CD4-positive, alpha-beta T cell (primary cell): Measurements from ENCODE around the gene LRRC47. TPM values are rescaled to one million over a fixed set of nuclear protein-coding genes. Genes with fewer than 3 reads are reported as not detected.

Experiments used
- ATAC-seq: fragments of 200-7000 bp; cut with Tn5 transposase; one replicate; pipeline ENCODE4 v1.10.0; 2022; ENCODE audit warnings: mild to moderate bottlenecking; ENCODE audit not compliant: poor library complexity
- CTCF ChIA-PET: fragments of 350-600 bp; sonication (Branson Sonifier 250); formaldehyde crosslinking; loops from one replicate; lab custom pipeline; 2021; ENCODE audit warnings: antibody characterized with exemption, inconsistent platforms; lab: Charles Lee
- POLR2A ChIA-PET: fragments of 350-600 bp; sonication (Branson Sonifier 250); formaldehyde crosslinking; loops from one replicate; lab custom pipeline; 2021; ENCODE audit warnings: antibody characterized with exemption, inconsistent platforms; lab: Charles Lee
- DNase-seq, 14 experiments: peaks; one replicate each; pipeline ENCODE4 v3.0.0-alpha.2; 2013 to 2020; ENCODE audit warnings: mixed read lengths in 2 of 14
- H3K27ac ChIP-seq, 2 donors: one replicate each; pipeline versions ENCODE4 v1.5.1 to v1.7.0; 2013; ENCODE audit warnings: low read length in 2 of 2, low read depth in 1 of 2, mild to moderate bottlenecking in 1 of 2
- H3K27me3 ChIP-seq, 2 experiments: 1 replicate in 1 of 2; 2 replicates in 1 of 2; pipeline versions ENCODE4 v1.6.1 to v1.7.0; 2013; ENCODE audit warnings: low read length in 2 of 2, control low read depth in 1 of 2, mild to moderate bottlenecking in 1 of 2, moderate library complexity in 1 of 2; ENCODE audit not compliant: insufficient read depth in 2 of 2, control insufficient read depth in 1 of 2
- H3K36me3 ChIP-seq: one replicate; pipeline ENCODE4 v1.6.1; 2013; ENCODE audit warnings: low read length, control low read depth; ENCODE audit not compliant: insufficient read depth
- H3K4me1 ChIP-seq: one replicate; pipeline ENCODE4 v1.6.1; 2013; ENCODE audit warnings: low read length, control low read depth; ENCODE audit not compliant: insufficient read depth
- H3K4me3 ChIP-seq: one replicate; pipeline ENCODE4 v1.5.1; 2013; ENCODE audit warnings: mild to moderate bottlenecking, low read length, moderate library complexity
- H3K9me3 ChIP-seq, 2 experiments: 1 replicate in 1 of 2; 2 replicates in 1 of 2; pipeline versions ENCODE4 v1.6.1 to v1.7.0; 2013; ENCODE audit warnings: low read length in 2 of 2, mild to moderate bottlenecking in 2 of 2, control low read depth in 1 of 2, moderate library complexity in 1 of 2; ENCODE audit not compliant: control insufficient read depth in 1 of 2, insufficient read depth in 1 of 2
- H3K27ac Mint-ChIP-seq: one replicate; pipeline ENCODE4 v1.8.0; 2020; ENCODE audit warnings: mixed read lengths
- H3K27me3 Mint-ChIP-seq: one replicate; pipeline ENCODE4 v1.8.0; 2021; ENCODE audit warnings: mixed read lengths
- H3K36me3 Mint-ChIP-seq: one replicate; pipeline ENCODE4 v1.8.0; 2021; ENCODE audit warnings: low read depth, mixed read lengths
- H3K4me1 Mint-ChIP-seq: one replicate; pipeline ENCODE4 v1.8.0; 2021; ENCODE audit warnings: low read depth, mixed read lengths
- H3K4me3 Mint-ChIP-seq: one replicate; pipeline ENCODE4 v1.8.0; 2020; ENCODE audit warnings: mild to moderate bottlenecking, mixed read lengths
- H3K9me3 Mint-ChIP-seq: one replicate; pipeline ENCODE4 v1.8.0; 2020; ENCODE audit warnings: mixed read lengths
- CTCF ChIP-seq: fragments of 200-600 bp; IDR thresholded peaks from one replicate; pipeline ENCODE4 v1.8.0; 2022; ENCODE audit warnings: antibody characterized with exemption, mild to moderate bottlenecking
- intact Hi-C, 2 experiments: fragments of 100-400 bp; cut with DNase I in 1 of 2; cut with micrococcal nuclease in 1 of 2; formaldehyde crosslinking; loops; one replicate each; pipeline versions ENCODE4 v1.15.1 to v1.9.0; 2023 to 2025; cut with DNase I, micrococcal nuclease
- total RNA-seq, 174 experiments: library from RNA in 2 of 174; stranded (reverse) in 2 of 174; gene quantifications; one replicate each; pipeline ENCODE4 v1.2.3 and lab custom pipeline; 2021 to 2026

The LRRC47 gene
- total RNA-seq, 2 experiments from 2014 or later: 30.1 to 32.0 TPM

- peak overlapping the region; percentile 51 for H3K4me3 Mint-ChIP-seq
- peaks cover 19% of the 10 kb centered on the region for H3K4me1 ChIP-seq
- ATAC-seq (no peak), DNase-seq (no peak)
- H3K36me3 ChIP-seq: no peaks in the 10 kb centered on the region
- ChIA-PET CTCF (interaction anchor here (1.8 kb wide), 1 partner anchor 24 kb away, joined by 3 read pairs; no protein-coding TSS in a partner anchor), POLR2A (no interaction called here)
- H3K36me3 Mint-ChIP-seq: peaks cover 6% of the 10 kb centered on the region
- H3K4me3 ChIP-seq: no peak overlapping the region
- no peak overlapping the region for H3K27ac ChIP-seq
- intact Hi-C loops: loop anchor here in 1 of 2 experiments (5.0 kb wide), 1 partner anchor 348 kb away; the partner anchor contains the start of gene ARHGEF16
- H3K27me3 ChIP-seq: peaks cover 4 to 15% of the 10 kb centered on the region in 2 experiments
- peaks cover 54% of the 10 kb centered on the region for H3K27me3 Mint-ChIP-seq
- no peaks in the 10 kb centered on the region for H3K9me3 Mint-ChIP-seq
- no peak for TF ChIP-seq CTCF
- H3K27ac Mint-ChIP-seq: no peak overlapping the region
- no peaks in the 10 kb centered on the region for H3K9me3 ChIP-seq
- peaks cover 24% of the 10 kb centered on the region for H3K4me1 Mint-ChIP-seq
Observed at GRCh38 chr1:3799976-3800685, 3.8 kb upstream of the LRRC47 start.

- Mint-ChIP-seq H3K27ac (peak overlapping the region; percentile 72), H3K36me3 (peaks cover 25% of the 10 kb centered on the region), H3K4me1 (peaks cover 48% of the 10 kb centered on the region), H3K27me3 (peaks cover 10% of the 10 kb centered on the region), H3K9me3 (no peaks in the 10 kb centered on the region), H3K4me3 (peak overlapping the region; percentile 90)
- no peak for TF ChIP-seq CTCF
- ChIA-PET CTCF (interaction anchor here (0.8 to 2.6 kb wide), 2 partner anchors 20 to 62 kb away, joined by 3 to 16 read pairs; partner anchors contain the start of genes CEP104 and DFFB), POLR2A (interaction anchor here (1.4 to 1.9 kb wide), 6 partner anchors 22 to 265 kb away, joined by 4 to 19 read pairs (median 6); partner anchors contain the start of genes C1orf174, CEP104 and DFFB)
- peaks cover 39% of the 10 kb centered on the region for H3K4me1 ChIP-seq
- intact Hi-C loops: loop anchor here (1.0 to 2.0 kb wide), 6 partner anchors 23 to 171 kb away; partner anchors contain the start of genes CEP104 (in 2 of the 2), DFFB (in 2 of the 2), C1orf174 (in 1 of the 2) and SMIM1 (in 1 of the 2)
- peaks cover 4% of the 10 kb centered on the region in 2 experiments for H3K27me3 ChIP-seq
- DNase-seq: no peak
- no peak overlapping the region for H3K27ac ChIP-seq
- H3K4me3 ChIP-seq: peak overlapping the region; percentile 73
- H3K9me3 ChIP-seq: no peaks in the 10 kb centered on the region
- peaks cover 8% of the 10 kb centered on the region for H3K36me3 ChIP-seq
- ATAC-seq: peak; percentile 1
Observed at GRCh38 chr1:3795453-3796214, 664 bp downstream of the LRRC47 start.

GRCh38 chr1:3790952-3791351 is 5.3 kb downstream of the LRRC47 start:
- intact Hi-C loops: no loop called here
- Histone ChIP-seq H3K4me3 (no peak overlapping the region), H3K36me3 (peaks cover 35% of the 10 kb centered on the region), H3K9me3 (no peaks in the 10 kb centered on the region), H3K27me3 (no peaks in the 10 kb centered on the region), H3K4me1 (peaks cover 66% of the 10 kb centered on the region), H3K27ac (no peak overlapping the region)
- H3K4me3 Mint-ChIP-seq: no peak overlapping the region
- ChIA-PET CTCF (no interaction called here), POLR2A (no interaction called here)
- H3K36me3 Mint-ChIP-seq: peaks cover 45% of the 10 kb centered on the region
- TF ChIP-seq CTCF: no peak
- H3K4me1 Mint-ChIP-seq: peaks cover 40% of the 10 kb centered on the region
- no peaks in the 10 kb centered on the region for H3K9me3 Mint-ChIP-seq
- H3K27ac Mint-ChIP-seq: no peak overlapping the region
- DNase-seq (no peak), ATAC-seq (no peak)
- no peaks in the 10 kb centered on the region for H3K27me3 Mint-ChIP-seq
